Spleen (tissue), 11 donors: ENCODE measurements around the gene DNAAF3. TPM values are rescaled to one million over a fixed set of nuclear protein-coding genes. Genes with fewer than 3 reads are reported as not detected.

ENCODE experiments used
- DNase-seq: peaks from one replicate; pipeline ENCODE4 v3.0.0-alpha.2; 2020
- H3K27ac ChIP-seq, 8 donors: fragments of 200-600 bp; sonication (generic) in 7 of 8; 1 replicate in 4 of 8; 2 replicates in 4 of 8; pipeline versions ENCODE4 v1.5.0 to v1.8.0; 2016 to 2021; ENCODE audit warnings: inconsistent platforms in 4 of 8, mild to moderate bottlenecking in 4 of 8, moderate library complexity in 1 of 8
- H3K27me3 ChIP-seq, 7 donors: fragments of 200-600 bp; sonication (generic) in 6 of 7; replicated peaks in 1 of 7; 1 replicate in 4 of 7; 2 replicates in 3 of 7; pipeline versions ENCODE4 v1.5.0 to v1.8.0; 2016 to 2021; ENCODE audit warnings: inconsistent platforms in 3 of 7, mild to moderate bottlenecking in 1 of 7
- H3K36me3 ChIP-seq, 6 donors: fragments of 200-600 bp; sonication (generic) in 5 of 6; 1 replicate in 4 of 6; 2 replicates in 2 of 6; pipeline versions ENCODE4 v1.5.0 to v1.8.0; 2016 to 2021; ENCODE audit warnings: inconsistent platforms in 2 of 6
- H3K4me1 ChIP-seq, 6 donors: fragments of 200-600 bp; sonication (generic) in 5 of 6; 1 replicate in 3 of 6; 2 replicates in 3 of 6; pipeline versions ENCODE4 v1.5.0 to v1.8.0; 2016 to 2021; ENCODE audit warnings: inconsistent platforms in 3 of 6
- H3K4me3 ChIP-seq, 8 donors: fragments of 200-600 bp; sonication (generic) in 7 of 8; 1 replicate in 4 of 8; 2 replicates in 4 of 8; pipeline versions ENCODE4 v1.5.0 to v1.8.0; 2016 to 2021; ENCODE audit warnings: inconsistent platforms in 4 of 8, mild to moderate bottlenecking in 4 of 8, moderate library complexity in 2 of 8
- H3K9me3 ChIP-seq, 8 donors: fragments of 200-600 bp; sonication (generic) in 7 of 8; 1 replicate in 4 of 8; 2 replicates in 4 of 8; pipeline versions ENCODE4 v1.5.0 to v1.8.0; 2016 to 2021; ENCODE audit warnings: inconsistent platforms in 4 of 8
- POLR2A ChIP-seq, 3 donors: fragments of 450-650 bp; IDR thresholded peaks; one replicate each; pipeline ENCODE4 v1.5.1; 2017; ENCODE audit warnings: antibody characterized with exemption in 3 of 3, mild to moderate bottlenecking in 1 of 3
- POLR2AphosphoS5 ChIP-seq, 3 donors: sonication (generic); formaldehyde crosslinking; IDR thresholded peaks; one replicate each; pipeline ENCODE4 v1.5.1; 2017; ENCODE audit warnings: antibody characterized with exemption in 3 of 3
- whole genome bisulfite sequencing, 5 donors: extraction: QIAGEN DNeasy Blood & Tissue Kit in 3 of 5; methylation state at CpG; one replicate each; pipeline versions ENCODE4 v1.1.5 to v1.1.7; 2013 to 2018; 5-methylcytosine and 5-hydroxymethylcytosine counted together
- intact Hi-C: fragments of 100-400 bp; cut with DNase I; formaldehyde crosslinking; loops from one replicate; pipeline ENCODE4 v1.15.0; 2023; ENCODE audit warnings: low total_unique reads
- microRNA-seq, 3 donors: library from miRNA; unstranded; fragments of <30 nt; microRNA quantifications; one replicate each; pipeline versions ENCODE4 to v1.1.0, GENCODE V29; 2019 to 2020
- polyA plus RNA-seq, 3 donors: library from polyadenylated mRNA; stranded (reverse); fragments of 200-250 nt; gene quantifications; one replicate each; pipeline ENCODE4 v1.2.1, GENCODE V29; 2013
- small RNA-seq, 4 donors: library from RNA; depleted of rRNA; stranded (forward); fragments of <200 nt; gene quantifications; one replicate each; pipeline ENCODE3, GENCODE V24; 2016
- total RNA-seq, 7 donors: library from RNA; depleted of rRNA in 3 of 7; stranded (reverse); fragments of >200 nt in 3 of 7; fragmentation: NEBNext Ultra II Directional in 4 of 7; extraction: Animal tissue kit (Norgen Biotek cat#: 25700) in 4 of 7; gene quantifications; one replicate each; pipeline versions ENCODE4 v1.1.0 to v1.2.1, GENCODE V29; 2016 to 2021
- TF ChIP-seq, protein P1 (sequence below), 11 experiments: fragments of 200-600 bp in 7 of 11; fragments of 450-650 bp in 4 of 11; sonication (generic) in 4 of 11; IDR thresholded peaks in 8 of 11; conservative IDR thresholded peaks in 3 of 11; 1 replicate in 7 of 11; 2 replicates in 4 of 11; pipeline versions ENCODE4 v1.4.0 to v1.8.0; 2016 to 2021; ENCODE audit warnings: antibody characterized with exemption in 11 of 11, inconsistent platforms in 4 of 11, mild to moderate bottlenecking in 1 of 11
- donor health status: healthy with polysubstance abuse.
- donor health status: DM: no; HTN: no; CAD: no; lungs with moderate emphysema.
- donor health status: DM: no; HTN: no; CAD: no.
- donor health status: Bipolar disorder and iron deficiency.
- donor health status: healthy.
- donor health status: DM: no; HTN: no; CAD: no.
- donor health status: DM: yes; HTN: yes; CAD: no.

Gene DNAAF3
- total and polyA plus RNA-seq, 10 donors = 0.28 to 1.1 (median 0.69) TPM; not detected in 2

DNA sequence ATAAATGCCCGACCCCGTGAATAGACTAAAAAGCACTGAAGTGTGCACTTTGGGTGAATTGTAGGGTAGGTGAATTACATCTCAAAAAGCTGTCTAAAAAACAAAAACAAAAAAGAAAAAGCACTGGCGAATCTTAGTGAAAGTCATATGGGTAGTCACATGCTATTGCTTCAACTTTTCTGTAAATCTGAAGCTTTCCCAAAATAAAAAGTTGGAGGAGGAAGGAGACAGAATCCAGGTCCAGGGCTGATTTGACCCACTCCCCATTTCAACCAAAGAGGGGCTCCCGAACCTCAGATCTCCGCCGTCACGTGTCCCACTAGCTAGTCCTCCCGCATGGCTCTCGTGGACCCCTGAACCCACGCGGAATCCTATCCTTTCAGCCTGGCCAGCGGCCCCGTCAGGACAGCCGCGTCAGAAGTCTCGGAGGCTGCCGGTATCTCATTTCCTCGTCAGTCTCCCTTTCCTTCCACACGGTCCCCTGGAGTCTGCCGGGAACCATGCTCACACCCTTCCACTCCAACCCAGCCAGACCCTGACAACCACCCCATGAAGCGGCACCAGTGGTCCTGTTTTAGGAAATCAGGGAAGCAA is 55.1 kb downstream of the DNAAF3 start:
- H3K4me3 ChIP-seq = no peak overlapping the region
- H3K27me3 ChIP-seq = no peaks in the 10 kb centered on the region
- peaks cover 0 to 77% (median 24%) of the 10 kb centered on the region in 6 donors for H3K36me3 ChIP-seq
- peaks cover 11 to 53% (median 42%) of the 10 kb centered on the region in 6 donors for H3K4me1 ChIP-seq
- intact Hi-C loops = no loop called here
- peak overlapping the region in 4 of 8 donors; percentile 22 to 90 (median 46) for H3K27ac ChIP-seq
- no peak for DNase-seq
- 76 to 84% (median 76%) methylated on average over 21 of the region's 21 CpGs for WGBS, 5 donors
- H3K9me3 ChIP-seq = no peaks in the 10 kb centered on the region
- TF ChIP-seq, protein P1, sequence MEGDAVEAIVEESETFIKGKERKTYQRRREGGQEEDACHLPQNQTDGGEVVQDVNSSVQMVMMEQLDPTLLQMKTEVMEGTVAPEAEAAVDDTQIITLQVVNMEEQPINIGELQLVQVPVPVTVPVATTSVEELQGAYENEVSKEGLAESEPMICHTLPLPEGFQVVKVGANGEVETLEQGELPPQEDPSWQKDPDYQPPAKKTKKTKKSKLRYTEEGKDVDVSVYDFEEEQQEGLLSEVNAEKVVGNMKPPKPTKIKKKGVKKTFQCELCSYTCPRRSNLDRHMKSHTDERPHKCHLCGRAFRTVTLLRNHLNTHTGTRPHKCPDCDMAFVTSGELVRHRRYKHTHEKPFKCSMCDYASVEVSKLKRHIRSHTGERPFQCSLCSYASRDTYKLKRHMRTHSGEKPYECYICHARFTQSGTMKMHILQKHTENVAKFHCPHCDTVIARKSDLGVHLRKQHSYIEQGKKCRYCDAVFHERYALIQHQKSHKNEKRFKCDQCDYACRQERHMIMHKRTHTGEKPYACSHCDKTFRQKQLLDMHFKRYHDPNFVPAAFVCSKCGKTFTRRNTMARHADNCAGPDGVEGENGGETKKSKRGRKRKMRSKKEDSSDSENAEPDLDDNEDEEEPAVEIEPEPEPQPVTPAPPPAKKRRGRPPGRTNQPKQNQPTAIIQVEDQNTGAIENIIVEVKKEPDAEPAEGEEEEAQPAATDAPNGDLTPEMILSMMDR (IDR thresholded peaks at IDR 0.05 in 8 of 11, conservative IDR thresholded peaks at IDR 0.05 in 3 of 11) = no peak
- TF ChIP-seq POLR2AphosphoS5 (IDR thresholded peaks at IDR 0.05) = peak in 2 of 3 donors; percentile 10 to 64

DNA sequence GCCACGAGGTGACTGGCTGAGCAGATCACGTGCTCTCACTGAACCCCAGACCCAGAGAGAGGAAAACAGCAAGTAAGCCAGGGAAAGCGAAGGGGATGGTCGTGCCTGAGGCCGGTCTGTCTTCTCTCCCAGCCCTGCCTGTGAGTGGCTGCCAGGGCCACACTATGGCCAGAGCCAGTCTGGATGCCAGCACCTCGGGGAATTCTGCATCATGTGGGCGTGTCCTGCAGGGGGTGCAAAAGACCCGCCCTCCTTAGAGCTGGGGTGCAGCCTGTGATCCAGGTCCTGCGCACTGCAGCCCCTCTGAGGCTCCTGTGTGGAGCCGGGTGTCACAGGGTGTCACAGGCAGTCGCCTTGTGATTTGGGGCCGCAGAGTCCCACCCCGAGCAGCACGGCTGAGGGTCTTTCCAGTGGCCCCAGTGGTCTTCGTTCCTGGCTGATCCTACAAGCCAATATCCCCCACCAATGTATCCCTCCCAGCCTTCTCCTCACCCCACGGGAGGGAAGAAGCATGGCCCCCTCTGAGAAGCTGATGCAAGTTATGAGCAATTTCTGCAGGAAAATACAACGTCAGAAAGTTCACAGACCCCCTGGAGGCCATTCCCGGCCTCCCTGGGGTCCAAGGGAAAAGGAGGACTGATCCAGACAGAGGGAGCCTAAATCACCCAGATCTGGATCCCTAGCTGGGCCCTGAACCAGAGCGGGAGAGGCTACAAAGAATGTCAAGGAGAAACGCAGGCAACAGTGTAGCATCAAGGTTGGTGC is 56.7 kb downstream of the DNAAF3 start:
- TF ChIP-seq POLR2A (IDR thresholded peaks at IDR 0.05) = no peak
- TF ChIP-seq, protein P1 (IDR thresholded peaks at IDR 0.05 in 8 of 11, conservative IDR thresholded peaks at IDR 0.05 in 3 of 11) = no peak
- peak in 1 of 3 donors; percentile 48 for TF ChIP-seq POLR2AphosphoS5 (IDR thresholded peaks at IDR 0.05)
- Histone ChIP-seq H3K27ac (no peak overlapping the region), H3K36me3 (peaks cover 0 to 83% (median 24%) of the 10 kb centered on the region in 6 donors), H3K4me3 (no peak overlapping the region), H3K27me3 (no peaks in the 10 kb centered on the region), H3K9me3 (no peaks in the 10 kb centered on the region), H3K4me1 (peaks cover 4 to 37% (median 26%) of the 10 kb centered on the region in 6 donors)
- DNase-seq = no peak
- 88 to 95% (median 91%) methylated on average over 14 to 20 of the region's 20 CpGs for WGBS, 5 donors
- intact Hi-C loops = no loop called here

Small RNA genes lying within 50 kb of the gene (microRNA-seq; reads per million reads assigned to microRNA genes)
- 0 reads per million in 3 donors for gene MIR7975

Small RNA genes lying within 50 kb of the gene (small RNA-seq; reads per million reads assigned to genes)
- gene MIR7975 = 0 to 0.07 (median 0) reads per million in 4 donors
- gene RF01210 = 0 reads per million in 4 donors

Other genes starting within 250 kb of the DNAAF3 start
- 1 to 10 TPM in 1 of 7 donors, under 1 TPM in 6; 0.09 to 1.3 (median 0.36) TPM for gene NLRP7, start 219.1 kb downstream of the DNAAF3 start, total RNA-seq
- under 1 TPM; 0.09 to 0.11 (median 0.10) TPM for gene NLRP7, start 219.1 kb downstream of the DNAAF3 start, polyA plus RNA-seq
- 10 to 100 TPM in 2 of 7 donors, 1 to 10 TPM in 5; 5.1 to 21.2 (median 7.6) TPM for gene NLRP2, start 200.2 kb downstream of the DNAAF3 start, total RNA-seq
- gene NLRP2, start 200.2 kb downstream of the DNAAF3 start, polyA plus RNA-seq = 10 to 100 TPM in 1 of 3 donors, 1 to 10 TPM in 2; 2.0 to 16.1 (median 3.8) TPM
- gene GP6, start 128.3 kb downstream of the DNAAF3 start, total RNA-seq = 1 to 10 TPM; 1.3 to 3.8 (median 1.7) TPM
- under 1 TPM; 0.09 to 0.41 (median 0.35) TPM for gene GP6, start 128.3 kb downstream of the DNAAF3 start, polyA plus RNA-seq
- 10 to 100 TPM; 15.3 to 31.5 (median 17.9) TPM for gene RDH13, start 103.5 kb downstream of the DNAAF3 start, total RNA-seq
- gene RDH13, start 103.5 kb downstream of the DNAAF3 start, polyA plus RNA-seq = 10 to 100 TPM in 1 of 3 donors, 1 to 10 TPM in 2; 4.6 to 13.5 (median 7.6) TPM
- gene EPS8L1, start 90.7 kb downstream of the DNAAF3 start, total RNA-seq = 1 to 10 TPM in 5 of 7 donors, under 1 TPM in 1, not detected in 1; 0.37 to 3.4 (median 2.2) TPM
- 1 to 10 TPM; 5.2 to 5.3 (median 5.3) TPM for gene EPS8L1, start 90.7 kb downstream of the DNAAF3 start, polyA plus RNA-seq
- gene PPP1R12C, start 49.0 kb downstream of the DNAAF3 start, total RNA-seq = 100 to 1,000 TPM in 5 of 7 donors, 10 to 100 TPM in 2; 88.2 to 193 (median 129) TPM
- gene PPP1R12C, start 49.0 kb downstream of the DNAAF3 start, polyA plus RNA-seq = 100 to 1,000 TPM in 2 of 3 donors, 10 to 100 TPM in 1; 98.2 to 292 (median 263) TPM
- gene TNNT1, start 17.4 kb downstream of the DNAAF3 start, total RNA-seq = 1 to 10 TPM in 4 of 7 donors, not detected in 3; 1.3 to 5.4 (median 2.6) TPM
- gene TNNT1, start 17.4 kb downstream of the DNAAF3 start, polyA plus RNA-seq = 1 to 10 TPM in 1 of 3 donors, under 1 TPM in 2; 0.26 to 6.2 (median 0.94) TPM
- gene TNNI3, start 8.9 kb downstream of the DNAAF3 start, total RNA-seq = not detected
- gene TNNI3, start 8.9 kb downstream of the DNAAF3 start, polyA plus RNA-seq = under 1 TPM; 0.15 to 0.74 (median 0.70) TPM
- 1 to 10 TPM in 1 of 7 donors, not detected in 6; 1.4 TPM for gene SYT5, start 13.7 kb upstream of the DNAAF3 start, total RNA-seq
- gene SYT5, start 13.7 kb upstream of the DNAAF3 start, polyA plus RNA-seq = under 1 TPM; 0.06 to 0.23 (median 0.13) TPM
- gene PTPRH, start 42.9 kb upstream of the DNAAF3 start, total RNA-seq = 10 to 100 TPM; 36.8 to 97.9 (median 53.8) TPM
- gene PTPRH, start 42.9 kb upstream of the DNAAF3 start, polyA plus RNA-seq = 10 to 100 TPM in 2 of 3 donors, 1 to 10 TPM in 1; 6.5 to 31.7 (median 14.9) TPM
- 10 to 100 TPM in 3 of 7 donors, 1 to 10 TPM in 4; 7.5 to 11.7 (median 9.6) TPM for gene TMEM86B, start 62.1 kb upstream of the DNAAF3 start, total RNA-seq
- 10 to 100 TPM; 11.8 to 31.5 (median 28.2) TPM for gene TMEM86B, start 62.1 kb upstream of the DNAAF3 start, polyA plus RNA-seq
- gene PPP6R1, start 92.4 kb upstream of the DNAAF3 start, total RNA-seq = 100 to 1,000 TPM; 113 to 150 (median 133) TPM
- 10 to 100 TPM; 49.2 to 90.5 (median 65.1) TPM for gene PPP6R1, start 92.4 kb upstream of the DNAAF3 start, polyA plus RNA-seq
- gene HSPBP1, start 113.5 kb upstream of the DNAAF3 start, total RNA-seq = 10 to 100 TPM; 14.2 to 26.8 (median 17.6) TPM
- 10 to 100 TPM; 14.2 to 27.0 (median 26.4) TPM for gene HSPBP1, start 113.5 kb upstream of the DNAAF3 start, polyA plus RNA-seq
- gene BRSK1, start 117.4 kb upstream of the DNAAF3 start, total RNA-seq = 1 to 10 TPM in 5 of 7 donors, under 1 TPM in 2; 0.79 to 2.9 (median 1.7) TPM
- gene BRSK1, start 117.4 kb upstream of the DNAAF3 start, polyA plus RNA-seq = 1 to 10 TPM in 2 of 3 donors, under 1 TPM in 1; 0.70 to 1.5 (median 1.0) TPM
- gene TMEM150B, start 158.7 kb upstream of the DNAAF3 start, total RNA-seq = 10 to 100 TPM in 3 of 7 donors, 1 to 10 TPM in 4; 5.6 to 34.1 (median 9.9) TPM
- 1 to 10 TPM; 1.7 to 6.5 (median 4.1) TPM for gene TMEM150B, start 158.7 kb upstream of the DNAAF3 start, polyA plus RNA-seq
- gene KMT5C, start 173.3 kb upstream of the DNAAF3 start, total RNA-seq = 10 to 100 TPM; 10.5 to 18.1 (median 12.8) TPM
- gene KMT5C, start 173.3 kb upstream of the DNAAF3 start, polyA plus RNA-seq = 10 to 100 TPM in 1 of 3 donors, 1 to 10 TPM in 2; 5.7 to 12.2 (median 7.8) TPM
- gene COX6B2, start 188.1 kb upstream of the DNAAF3 start, total RNA-seq = 1 to 10 TPM in 1 of 7 donors, under 1 TPM in 4, not detected in 2; 0.30 to 1.6 (median 0.63) TPM
- under 1 TPM in 2 of 3 donors, not detected in 1; 0.06 to 0.08 TPM for gene COX6B2, start 188.1 kb upstream of the DNAAF3 start, polyA plus RNA-seq
- gene GARIN5B, start 196.6 kb upstream of the DNAAF3 start, total RNA-seq = not detected
- gene GARIN5B, start 196.6 kb upstream of the DNAAF3 start, polyA plus RNA-seq = not detected
- gene IL11, start 203.8 kb upstream of the DNAAF3 start, total RNA-seq = under 1 TPM in 1 of 7 donors, not detected in 6; 0.23 TPM
- gene IL11, start 203.8 kb upstream of the DNAAF3 start, polyA plus RNA-seq = under 1 TPM in 2 of 3 donors, not detected in 1; 0.04 to 0.06 TPM
- not detected for gene TMEM190, start 210.2 kb upstream of the DNAAF3 start, total RNA-seq
- gene TMEM190, start 210.2 kb upstream of the DNAAF3 start, polyA plus RNA-seq = under 1 TPM in 1 of 3 donors, not detected in 2; 0.20 TPM
- 1 to 10 TPM; 3.7 to 8.8 (median 5.0) TPM for gene TMEM238, start 217.7 kb upstream of the DNAAF3 start, total RNA-seq
- under 1 TPM in 2 of 3 donors, not detected in 1; 0.17 to 0.32 TPM for gene TMEM238, start 217.7 kb upstream of the DNAAF3 start, polyA plus RNA-seq
- gene RPL28, start 219.3 kb upstream of the DNAAF3 start, total RNA-seq = 1,000 to 10,000 TPM in 5 of 7 donors, 100 to 1,000 TPM in 2; 581 to 2,029 (median 1,447) TPM
- 1,000 to 10,000 TPM; 3,566 to 4,833 (median 4,082) TPM for gene RPL28, start 219.3 kb upstream of the DNAAF3 start, polyA plus RNA-seq
- 10 to 100 TPM; 14.4 to 40.8 (median 23.8) TPM for gene UBE2S, start 241.2 kb upstream of the DNAAF3 start, total RNA-seq
- gene UBE2S, start 241.2 kb upstream of the DNAAF3 start, polyA plus RNA-seq = 10 to 100 TPM in 2 of 3 donors, 1 to 10 TPM in 1; 4.9 to 18.7 (median 11.8) TPM